Ureter (tissue), 1 donor: ENCODE measurements around the gene KHDRBS2. TPM values are rescaled to one million over a fixed set of nuclear protein-coding genes. Genes with fewer than 3 reads are reported as not detected.

Source experiments
- DNase-seq: peaks from one replicate; pipeline ENCODE4 v3.0.0-alpha.2; 2020; ENCODE audit warnings: low spot score
- total RNA-seq: library from RNA; stranded (reverse); gene quantifications from one replicate; pipeline ENCODE4 v1.2.4, GENCODE V29; 2023
- donor health status: DM: yes; HTN: yes; CAD: no.

The KHDRBS2 gene
- total RNA-seq, 1 donor from 2014 or later: 0.89 TPM

DNA sequence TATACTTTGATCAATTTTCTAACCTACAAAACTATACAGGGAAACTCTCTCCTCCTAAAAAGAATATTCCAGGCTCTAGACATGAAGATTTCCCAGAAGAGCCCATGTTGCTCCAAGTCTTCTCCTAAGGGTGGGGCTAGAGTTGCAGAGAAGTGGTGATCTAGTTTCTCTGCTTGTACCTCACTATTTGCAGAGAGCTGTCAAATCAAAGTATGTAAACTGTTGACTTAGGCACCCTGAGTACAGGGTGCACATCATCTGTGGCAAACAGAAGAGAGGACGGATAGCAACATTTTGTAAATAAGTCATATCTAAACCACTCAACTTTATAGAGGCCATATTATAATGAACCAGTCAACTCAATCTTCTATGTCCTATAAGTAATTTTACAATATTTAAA, 250.1 kb downstream of the KHDRBS2 start:
- no peak for DNase-seq

DNA sequence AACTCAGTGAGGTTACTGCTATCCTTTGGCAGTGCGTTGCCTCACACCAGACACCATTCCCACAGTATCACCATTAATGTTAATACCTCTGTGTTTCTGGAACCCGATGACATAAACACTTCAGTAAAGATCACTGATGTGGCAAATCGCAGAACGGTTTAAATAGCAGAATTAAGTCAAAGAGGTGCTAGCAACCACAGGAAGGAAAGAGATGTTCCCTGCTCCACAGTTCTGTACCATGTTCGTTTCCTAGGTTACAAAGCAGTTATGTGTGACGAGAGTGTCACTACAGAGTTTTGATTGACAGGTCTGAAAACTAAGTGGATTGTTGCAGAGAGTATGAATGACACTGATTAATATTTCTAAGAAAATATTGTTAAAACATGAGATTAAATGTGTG, 272.3 kb downstream of the KHDRBS2 start:
- DNase-seq: no peak

DNA sequence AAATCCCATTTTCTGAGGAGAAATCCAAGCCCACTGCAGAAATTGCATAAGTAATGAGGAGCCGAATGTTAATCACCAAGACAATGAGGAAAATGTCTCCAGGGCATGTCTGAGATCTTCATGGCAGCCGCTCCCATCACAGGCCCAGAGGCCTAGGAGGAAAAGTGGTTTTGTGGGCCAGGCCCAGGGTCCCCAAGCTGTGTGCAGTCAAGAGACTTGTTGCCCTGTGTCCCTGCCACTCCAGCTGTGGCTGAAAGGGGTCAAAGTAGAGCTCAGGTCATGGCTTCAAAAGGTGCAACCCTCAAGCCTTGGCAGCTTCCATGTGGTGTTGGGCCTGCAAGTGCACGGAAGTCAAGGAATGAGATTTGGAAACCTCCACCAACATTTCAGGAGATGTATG, 276.6 kb downstream of the KHDRBS2 start:
- no peak for DNase-seq

- DNase-seq: no peak
These were observed 296.4 kb downstream of the KHDRBS2 start for GRCh38 chr6:61989616-61990015.

DNA sequence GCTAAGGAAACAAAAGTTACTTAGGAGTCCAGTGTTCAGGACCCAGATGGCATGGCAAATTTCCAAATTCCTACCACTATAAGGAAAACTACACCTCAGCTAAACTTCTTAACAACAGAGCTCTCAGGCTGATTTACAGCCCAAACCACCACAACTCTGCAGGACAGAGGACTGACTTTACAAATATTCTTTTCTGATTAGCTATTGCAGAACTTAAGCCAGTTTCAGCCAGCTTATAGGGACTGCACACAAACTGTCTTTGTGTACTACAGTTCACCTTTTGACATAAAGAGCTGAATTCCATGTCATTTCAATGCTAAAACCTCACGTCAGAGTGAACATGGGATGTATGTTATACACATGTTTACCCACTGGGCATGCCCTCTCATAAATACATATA, 305.4 kb downstream of the KHDRBS2 start:
- no peak for DNase-seq

DNA sequence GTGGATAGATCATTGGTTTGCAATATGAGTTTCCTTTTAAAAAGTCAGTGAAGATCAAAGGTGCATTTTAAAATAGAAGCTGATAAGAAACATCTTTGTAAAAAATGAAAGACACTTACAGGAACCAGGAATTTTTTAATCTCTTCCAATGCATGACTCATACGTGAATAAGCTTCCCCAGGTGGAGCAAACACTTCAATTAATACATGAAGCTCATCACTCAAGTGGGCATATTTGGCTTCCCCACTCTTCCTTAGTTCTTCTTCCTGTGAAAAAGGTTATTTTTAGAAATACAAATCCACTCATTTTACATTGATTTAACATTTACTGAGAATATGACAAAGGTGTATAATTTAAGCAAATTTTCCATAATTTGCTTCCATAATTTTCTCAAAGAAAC, 308.1 kb downstream of the KHDRBS2 start:
- DNase-seq: no peak

DNA sequence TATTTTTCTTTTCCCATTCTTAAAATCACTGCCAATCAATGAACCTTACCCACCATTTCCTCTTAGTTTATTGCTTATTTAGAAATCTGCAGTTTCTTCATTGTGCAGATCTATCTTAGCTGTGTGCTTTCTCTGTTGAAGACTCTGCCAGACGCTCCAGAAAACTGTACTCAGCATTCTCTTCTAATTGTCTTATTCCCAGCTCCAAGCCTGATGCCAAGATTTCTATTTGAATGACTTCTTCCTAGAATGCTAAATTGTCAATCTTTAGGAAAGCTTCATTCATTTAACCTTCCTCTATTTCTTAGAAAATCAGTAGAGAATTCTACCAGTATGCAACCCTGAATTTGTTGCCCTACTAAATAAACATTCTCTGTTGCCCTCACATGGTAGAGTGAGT, 308.9 kb downstream of the KHDRBS2 start:
- DNase-seq: no peak

DNA sequence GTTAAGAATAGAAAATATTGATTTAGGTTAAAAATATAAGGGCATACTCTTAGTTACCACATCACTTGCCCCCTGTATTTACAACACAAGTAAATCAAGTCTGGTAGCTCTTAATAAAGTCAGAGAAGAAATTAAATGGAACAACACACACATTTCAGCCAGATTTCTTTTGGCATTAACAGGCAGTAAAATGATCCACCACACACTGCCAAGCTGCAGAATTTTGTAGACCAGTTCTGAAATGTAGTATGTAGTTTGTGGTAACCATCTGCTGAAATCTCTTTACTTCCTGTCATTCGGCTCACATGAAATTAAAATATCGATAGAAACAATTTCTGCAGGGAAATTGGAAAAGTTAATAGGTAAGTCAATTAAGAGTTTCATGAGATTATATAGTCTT, 326.8 kb downstream of the KHDRBS2 start:
- no peak for DNase-seq

DNA sequence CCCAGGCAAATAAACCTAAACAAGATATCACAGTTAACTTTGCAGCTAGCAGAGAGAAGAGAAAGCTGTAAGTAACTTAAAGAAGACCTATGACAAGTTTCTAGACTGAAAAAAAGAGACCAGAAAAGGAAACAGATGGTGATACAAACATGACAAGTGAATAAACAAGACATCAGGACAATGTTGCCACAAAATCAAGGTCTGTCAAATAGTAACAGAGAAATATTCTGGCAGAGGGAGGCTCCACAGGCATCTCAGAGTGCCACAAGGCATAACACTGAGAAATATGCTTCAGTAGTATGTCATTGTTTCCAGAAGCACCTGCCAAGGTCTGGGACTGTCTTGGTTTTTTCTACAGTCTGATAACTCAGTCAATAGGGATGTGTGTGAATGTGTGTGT, 332.2 kb downstream of the KHDRBS2 start:
- no peak for DNase-seq

DNA sequence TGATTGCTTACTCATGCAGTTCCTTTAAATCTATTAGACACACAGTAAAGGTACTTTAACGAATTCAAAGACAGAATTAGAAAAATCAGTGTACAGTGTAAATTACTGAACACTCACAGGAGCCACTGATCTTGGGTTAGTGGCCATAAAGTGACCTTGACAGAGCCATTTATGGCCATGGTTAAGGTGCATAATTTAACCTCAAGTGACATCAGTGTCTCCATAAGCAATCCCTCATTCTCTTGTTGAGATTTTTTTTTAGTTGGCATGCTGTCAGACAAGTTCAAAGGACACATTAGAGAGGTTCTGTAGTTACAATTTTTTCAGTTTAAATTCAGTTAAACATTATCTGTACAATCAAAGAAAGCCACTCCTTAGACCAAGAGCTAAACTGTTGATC, 334.4 kb downstream of the KHDRBS2 start:
- DNase-seq: no peak

GRCh38 chr6:61950811-61951210, 335.2 kb downstream of the KHDRBS2 start:
- no peak for DNase-seq

DNA sequence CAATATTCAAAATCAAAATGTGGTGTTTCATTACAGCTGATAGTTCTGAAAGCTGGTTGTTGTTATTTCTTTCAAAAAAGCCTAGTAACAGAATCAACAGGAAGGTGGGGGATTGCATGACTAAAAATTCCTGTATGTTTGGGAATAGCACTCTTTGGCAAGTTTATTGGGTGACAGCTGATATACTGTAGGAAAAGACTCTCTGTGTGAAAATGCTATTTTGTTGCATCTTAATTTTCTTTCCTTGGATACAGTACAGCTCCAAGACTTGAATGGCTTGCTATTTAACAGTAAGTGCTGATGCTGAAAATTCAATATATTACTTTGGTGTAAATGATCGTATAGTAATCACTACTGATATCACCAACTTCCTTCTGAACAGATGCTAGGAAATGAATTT, 336.1 kb downstream of the KHDRBS2 start:
- DNase-seq: no peak

DNA sequence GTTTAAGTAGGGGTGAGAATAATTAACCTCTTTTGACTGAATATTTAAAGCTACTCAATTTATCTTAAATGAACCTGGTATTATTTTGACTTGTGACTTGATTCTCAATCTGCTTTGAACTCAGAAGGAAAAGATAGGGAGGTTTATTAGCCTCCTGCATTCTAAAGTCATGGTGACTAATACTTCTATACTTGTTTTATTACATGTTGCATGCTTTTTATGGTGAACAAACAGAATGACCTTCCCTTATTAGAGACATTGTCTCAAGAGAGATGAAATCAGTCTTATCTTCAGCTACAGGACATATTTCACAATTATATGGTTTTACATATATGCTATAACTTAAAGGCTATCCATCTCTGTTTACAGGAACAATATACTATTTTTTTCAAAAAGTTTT, 336.9 kb downstream of the KHDRBS2 start:
- DNase-seq: no peak

DNA sequence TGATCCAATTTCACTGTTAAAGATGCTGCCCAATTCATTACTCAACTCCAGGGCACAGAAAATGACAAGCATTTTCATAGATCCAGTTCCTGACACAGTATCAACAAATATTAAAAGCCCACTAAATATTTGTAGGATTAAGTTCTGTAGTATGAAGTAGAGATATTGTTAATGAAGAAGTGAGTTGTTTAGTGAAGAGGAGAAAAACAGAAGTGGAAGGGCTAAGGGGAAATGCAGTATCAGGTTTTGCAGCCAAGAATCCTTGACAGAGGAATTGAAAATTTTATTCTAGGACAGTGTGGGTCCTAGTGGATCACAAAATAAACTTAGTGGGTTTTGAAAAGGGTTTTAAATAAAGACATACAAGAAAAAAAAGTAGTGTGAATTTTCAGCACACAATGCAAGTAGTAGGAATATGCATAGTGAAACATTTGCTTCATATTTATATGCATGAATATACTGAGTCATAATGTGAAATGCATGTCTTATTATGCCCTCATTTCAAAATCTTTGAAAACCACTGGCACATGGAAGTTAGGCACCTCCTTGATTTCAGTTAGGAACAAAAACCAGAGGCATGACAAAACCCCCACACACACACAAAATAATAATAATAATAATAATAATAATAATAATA, 338.6 kb downstream of the KHDRBS2 start:
- no peak for DNase-seq

DNA sequence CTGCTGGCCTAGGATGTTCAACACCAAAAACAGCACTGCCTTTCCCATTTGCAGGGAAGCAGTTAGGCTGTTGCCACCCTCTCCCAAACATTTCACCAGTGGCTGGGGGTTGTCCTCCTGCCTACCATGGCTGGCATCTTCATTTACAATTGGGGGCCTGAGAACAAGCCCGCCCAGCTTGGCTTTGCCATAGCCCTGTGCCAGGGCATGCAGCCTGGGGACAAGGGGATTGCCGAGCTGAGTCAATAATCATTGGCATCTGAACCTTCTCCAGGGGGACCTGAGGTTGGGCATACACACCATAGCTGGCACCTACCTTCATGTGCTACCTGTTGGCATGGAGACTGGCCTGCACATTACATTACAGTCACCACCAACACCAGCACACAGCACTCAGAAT, 345.1 kb downstream of the KHDRBS2 start:
- DNase-seq: no peak

GRCh38 chr6:61935242-61935846, 350.7 kb downstream of the KHDRBS2 start:
- DNase-seq: no peak

DNA sequence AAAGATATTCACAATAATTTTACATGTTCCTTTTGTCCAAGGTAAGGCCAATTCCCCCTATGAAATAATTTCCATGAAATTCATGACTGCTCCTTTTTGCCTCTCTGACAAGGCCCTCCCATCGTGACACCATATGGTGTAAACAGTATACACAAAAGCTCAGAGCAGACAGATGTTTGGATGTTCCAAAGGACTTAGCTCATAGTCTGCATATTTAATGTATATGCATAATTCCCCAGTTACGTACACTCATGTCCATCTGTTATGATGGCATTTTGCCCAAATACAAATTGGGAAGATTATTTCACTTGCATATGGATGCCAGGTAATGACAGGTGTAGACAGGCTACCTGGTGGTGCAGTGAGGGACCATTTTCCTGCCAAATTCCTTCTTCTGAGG, 376.5 kb downstream of the KHDRBS2 start:
- no peak for DNase-seq

- no peak for DNase-seq
These were observed 384.3 kb downstream of the KHDRBS2 start for GRCh38 chr6:61901748-61902147.

- DNase-seq: no peak
These were observed 391.5 kb downstream of the KHDRBS2 start for GRCh38 chr6:61894536-61894935.

- no peak for DNase-seq
These were observed 398.6 kb downstream of the KHDRBS2 start for GRCh38 chr6:61887423-61887822.

DNA sequence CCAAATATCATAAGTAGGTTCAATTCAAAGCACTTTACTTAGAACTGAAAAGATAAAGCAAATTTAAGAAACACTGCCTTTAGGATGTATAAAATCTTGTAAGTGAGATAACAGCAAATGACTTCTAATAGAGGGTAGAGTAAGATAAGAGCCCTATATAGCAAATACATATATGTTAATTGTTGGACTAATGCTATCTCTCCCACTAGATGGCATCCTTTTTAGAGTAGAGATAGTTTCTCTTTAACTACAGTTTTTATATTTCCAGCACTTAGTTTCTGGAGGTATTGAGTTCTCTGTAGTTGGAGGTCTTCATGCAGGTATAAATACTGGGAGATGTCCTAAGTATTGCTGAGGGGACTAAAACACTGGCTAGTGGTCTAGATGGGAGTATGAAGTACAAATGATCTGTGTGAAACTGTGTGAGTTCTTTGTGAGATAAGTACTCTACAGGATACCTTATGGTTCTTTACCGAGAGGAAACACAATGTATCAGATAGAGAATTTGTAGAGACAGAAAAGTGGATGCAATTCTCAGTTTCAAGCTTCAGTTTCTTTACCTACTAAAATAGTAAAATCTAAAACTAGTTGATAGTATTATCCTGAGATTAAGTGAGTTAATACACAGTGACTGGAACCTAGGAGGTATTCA, 399.3 kb downstream of the KHDRBS2 start:
- DNase-seq: no peak

DNA sequence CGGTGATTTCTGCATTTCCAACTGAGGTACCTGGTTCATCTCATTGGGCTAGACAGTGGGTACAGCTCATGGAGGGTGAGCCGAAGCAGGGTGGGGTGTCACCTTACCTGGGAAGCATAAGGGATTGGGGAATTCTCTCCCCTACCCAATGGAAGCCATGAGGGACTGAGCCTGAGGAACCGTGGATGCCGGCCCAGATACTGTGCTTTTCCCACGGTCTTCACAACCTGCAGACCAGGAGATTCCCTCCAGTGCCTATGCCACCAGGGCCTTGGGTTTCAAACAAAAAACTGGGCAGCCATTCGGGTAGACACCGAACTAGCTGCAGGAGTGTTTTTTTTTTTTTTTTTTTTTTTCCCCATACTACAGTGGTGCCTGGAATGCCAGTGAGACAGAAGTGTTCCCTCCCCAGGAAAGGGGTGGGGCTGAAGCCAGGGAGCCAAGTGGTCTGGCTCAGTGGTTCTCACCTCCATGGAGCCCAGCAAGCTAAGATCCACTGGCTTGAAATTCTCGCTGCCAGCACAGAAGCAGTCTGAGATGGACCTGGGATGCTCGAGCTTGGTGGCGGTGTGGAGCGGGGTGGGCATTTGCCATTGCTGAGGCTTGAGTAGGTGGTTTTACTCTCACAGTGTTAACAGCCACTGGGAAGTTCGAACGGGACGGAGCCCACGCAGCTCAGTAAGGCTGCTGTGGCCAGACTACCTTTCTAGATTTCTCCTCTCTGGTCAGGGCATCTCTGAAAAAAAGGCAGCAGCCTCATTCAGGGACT, 416.2 kb downstream of the KHDRBS2 start:
- DNase-seq: no peak
